Vagina (tissue), 2 donors: ENCODE results near the gene ACSL1.

ENCODE experiments used
- POLR2A ChIP-seq, 2 donors: fragments of 450-650 bp; IDR thresholded peaks; one replicate each; pipeline ENCODE4 v1.6.1; 2017; ENCODE audit warnings: antibody characterized with exemption in 2 of 2, mild to moderate bottlenecking in 2 of 2, moderate library complexity in 2 of 2
- TF ChIP-seq, protein P1 (sequence below), 3 experiments: fragments of 450-650 bp in 2 of 3; fragments of 200-600 bp in 1 of 3; sonication (generic) in 1 of 3; IDR thresholded peaks; one replicate each; pipeline ENCODE4 v1.5.1; 2017 to 2019; ENCODE audit warnings: antibody characterized with exemption in 3 of 3, mild to moderate bottlenecking in 2 of 3, moderate library complexity in 2 of 3

DNA sequence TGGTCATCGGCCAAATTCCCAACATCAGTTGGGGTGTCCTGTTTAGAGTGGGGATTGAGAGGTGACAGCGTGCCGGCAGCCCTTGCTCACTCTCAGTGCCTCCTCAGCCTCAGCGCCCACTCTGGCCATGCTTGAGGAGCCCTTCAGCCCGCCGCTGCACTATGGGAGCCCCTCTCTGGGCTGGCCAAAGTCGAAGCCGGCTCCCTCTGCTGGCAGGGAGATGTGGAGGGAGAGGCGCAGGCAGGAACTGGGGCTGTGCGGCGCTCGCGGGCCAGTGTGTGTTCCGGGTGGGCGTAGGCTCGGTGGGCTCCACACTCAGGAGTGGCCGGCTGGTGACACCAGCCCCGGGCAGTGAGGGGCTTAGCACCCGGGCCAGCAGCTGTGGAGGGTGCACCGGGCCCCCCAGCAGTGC lies 84.8 kb downstream of the ACSL1 start:
- TF ChIP-seq, protein P1, sequence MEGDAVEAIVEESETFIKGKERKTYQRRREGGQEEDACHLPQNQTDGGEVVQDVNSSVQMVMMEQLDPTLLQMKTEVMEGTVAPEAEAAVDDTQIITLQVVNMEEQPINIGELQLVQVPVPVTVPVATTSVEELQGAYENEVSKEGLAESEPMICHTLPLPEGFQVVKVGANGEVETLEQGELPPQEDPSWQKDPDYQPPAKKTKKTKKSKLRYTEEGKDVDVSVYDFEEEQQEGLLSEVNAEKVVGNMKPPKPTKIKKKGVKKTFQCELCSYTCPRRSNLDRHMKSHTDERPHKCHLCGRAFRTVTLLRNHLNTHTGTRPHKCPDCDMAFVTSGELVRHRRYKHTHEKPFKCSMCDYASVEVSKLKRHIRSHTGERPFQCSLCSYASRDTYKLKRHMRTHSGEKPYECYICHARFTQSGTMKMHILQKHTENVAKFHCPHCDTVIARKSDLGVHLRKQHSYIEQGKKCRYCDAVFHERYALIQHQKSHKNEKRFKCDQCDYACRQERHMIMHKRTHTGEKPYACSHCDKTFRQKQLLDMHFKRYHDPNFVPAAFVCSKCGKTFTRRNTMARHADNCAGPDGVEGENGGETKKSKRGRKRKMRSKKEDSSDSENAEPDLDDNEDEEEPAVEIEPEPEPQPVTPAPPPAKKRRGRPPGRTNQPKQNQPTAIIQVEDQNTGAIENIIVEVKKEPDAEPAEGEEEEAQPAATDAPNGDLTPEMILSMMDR (IDR thresholded peaks at IDR 0.05), result no peak
- no peak for TF ChIP-seq POLR2A (IDR thresholded peaks at IDR 0.05)
